KOPT-K1 (cell line): ENCODE results near the gene RAD51D.
A peak's percentile ranks its signal among the peaks of the same experiment; 100 is the strongest.

Experiments used
- H3K27ac ChIP-seq: fragments of 200-600 bp; sonication (generic); 2 replicates; pipeline ENCODE4 v1.5.1; 2016; ENCODE audit warnings: antibody characterized with exemption, mild to moderate bottlenecking, low read depth, low read length; ENCODE audit not compliant: poor library complexity, severe bottlenecking
- H3K36me3 ChIP-seq: fragments of 200-600 bp; sonication (generic); 2 replicates; pipeline ENCODE4 v1.5.1; 2017; ENCODE audit warnings: antibody characterized with exemption, mild to moderate bottlenecking, low read length, moderate library complexity; ENCODE audit not compliant: insufficient read depth
- H3K9me3 ChIP-seq: fragments of 200-600 bp; sonication (generic); 2 replicates; pipeline ENCODE4 v1.5.1; 2017; ENCODE audit warnings: antibody characterized with exemption, low read length, mild to moderate bottlenecking; ENCODE audit not compliant: insufficient read depth, poor library complexity, severe bottlenecking

The RAD51D gene

GRCh38 chr17:35149941-35150340 is 30.3 kb upstream of the RAD51D start:
- no peaks in the 10 kb centered on the region for H3K9me3 ChIP-seq
- no peak overlapping the region for H3K27ac ChIP-seq
- H3K36me3 ChIP-seq, result no peaks in the 10 kb centered on the region

- no peaks in the 10 kb centered on the region for H3K9me3 ChIP-seq
- H3K36me3 ChIP-seq, result no peaks in the 10 kb centered on the region
These were observed 28.5 kb upstream of the RAD51D start for GRCh38 chr17:35148144-35148543.

DNA sequence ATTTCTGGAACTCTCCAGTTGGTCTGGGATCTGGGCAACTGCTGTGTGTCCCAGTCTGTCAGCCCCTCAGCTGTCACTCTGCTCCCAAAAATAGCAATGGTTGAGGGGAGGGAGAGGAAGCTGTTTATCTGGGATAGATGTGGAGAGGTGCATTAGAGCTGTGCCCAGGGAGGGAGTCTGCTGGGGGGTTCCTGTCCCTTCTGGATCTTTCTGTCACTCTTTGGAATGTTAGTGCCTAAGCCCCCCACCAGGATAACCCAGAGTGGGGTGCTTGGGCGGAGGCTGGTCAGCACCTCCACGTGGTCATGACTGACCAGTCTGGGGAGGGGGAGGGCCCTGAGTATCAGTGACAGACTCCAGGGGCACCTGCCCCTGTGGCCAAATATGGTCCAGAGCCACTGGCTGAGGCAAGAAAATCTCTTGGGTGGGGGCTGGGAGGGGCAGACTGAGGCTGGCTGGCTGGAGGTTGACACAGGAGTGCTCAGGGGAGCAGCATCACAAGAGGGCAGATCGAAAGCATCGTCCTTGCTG is 27.8 kb upstream of the RAD51D start, which contains the start of gene UNC45B:
TSS of gene UNC45B (plus strand) at position 443 of the 531 bp plus-strand sequence. CDS start 447 bp downstream, outside the sequence.
- H3K36me3 ChIP-seq, result no peaks in the 10 kb centered on the region
- no peak within 1 kb of the TSS for H3K27ac ChIP-seq
- no peaks in the 10 kb centered on the region for H3K9me3 ChIP-seq

More at GRCh38 chr17:35148144-35148543, 28.5 kb upstream of the RAD51D start:
- no peak overlapping the region for H3K27ac ChIP-seq

DNA sequence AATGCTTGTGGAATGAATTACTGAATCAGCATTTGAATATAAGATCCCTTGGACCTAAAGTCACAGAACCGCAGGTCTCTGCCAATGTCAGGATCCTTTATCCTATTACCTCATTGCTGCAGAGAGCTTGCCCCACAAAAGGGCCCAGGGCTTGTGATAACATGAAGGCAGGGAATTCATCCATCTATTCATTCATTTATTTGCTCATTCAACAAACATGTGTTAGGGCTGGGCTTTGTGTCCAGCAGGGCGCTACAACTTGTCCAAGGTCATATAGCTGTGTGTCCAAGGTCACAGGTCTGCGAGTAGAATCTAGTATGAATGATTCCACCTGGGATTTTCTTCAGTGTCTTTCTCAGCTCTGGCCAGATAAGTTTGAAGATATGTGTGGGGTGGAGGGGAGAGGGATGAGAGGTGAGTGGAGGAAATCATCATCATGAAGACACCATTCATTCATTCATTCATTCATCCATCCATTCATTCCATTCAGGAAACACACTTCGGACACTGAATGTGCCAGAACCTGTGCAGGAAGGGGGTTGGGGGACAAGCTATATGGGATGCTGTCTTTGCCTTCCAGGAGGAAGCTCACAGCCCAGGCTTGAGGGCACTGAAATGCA is 26.7 kb upstream of the RAD51D start:
- Histone ChIP-seq H3K9me3 (no peaks in the 10 kb centered on the region), H3K36me3 (no peaks in the 10 kb centered on the region), H3K27ac (no peak overlapping the region)

DNA sequence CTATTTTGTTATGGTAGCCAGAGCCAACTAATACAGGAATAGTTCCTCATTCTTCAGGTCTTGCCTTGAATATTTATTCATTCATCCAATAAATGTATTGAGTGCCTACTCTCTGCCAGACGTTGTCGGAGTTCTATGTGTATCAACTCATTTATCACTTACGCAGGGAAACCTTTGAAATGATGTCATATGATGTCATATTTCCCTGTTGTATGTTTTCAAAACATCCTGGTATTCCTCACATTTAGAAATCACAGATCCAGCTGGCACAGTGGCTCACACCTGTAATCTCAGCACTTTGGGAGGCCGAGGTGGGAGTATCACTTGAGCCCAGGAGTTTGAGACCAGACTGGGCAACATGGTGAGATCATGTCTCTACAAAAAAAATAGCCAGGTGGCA is 25.2 kb upstream of the RAD51D start:
- Histone ChIP-seq H3K36me3 (peaks cover 6% of the 10 kb centered on the region), H3K27ac (no peak overlapping the region), H3K9me3 (no peaks in the 10 kb centered on the region)

GRCh38 chr17:35142467-35142796 is 22.8 kb upstream of the RAD51D start:
- Histone ChIP-seq H3K27ac (no peak overlapping the region), H3K9me3 (no peaks in the 10 kb centered on the region)

GRCh38 chr17:35141681-35142466 is 22.2 kb upstream of the RAD51D start, which contains the start of gene NLE1:
Gene NLE1 (minus strand): TSS chr17:35142303. CDS start chr17:35142275, 28 bp downstream.
- peak within 1 kb of the TSS; percentile 80 for H3K27ac ChIP-seq
- H3K36me3 ChIP-seq, result peaks cover 35% of the 10 kb centered on the region
- H3K9me3 ChIP-seq, result no peaks in the 10 kb centered on the region

More at GRCh38 chr17:35142467-35142796, 22.8 kb upstream of the RAD51D start:
- peaks cover 30% of the 10 kb centered on the region for H3K36me3 ChIP-seq

DNA sequence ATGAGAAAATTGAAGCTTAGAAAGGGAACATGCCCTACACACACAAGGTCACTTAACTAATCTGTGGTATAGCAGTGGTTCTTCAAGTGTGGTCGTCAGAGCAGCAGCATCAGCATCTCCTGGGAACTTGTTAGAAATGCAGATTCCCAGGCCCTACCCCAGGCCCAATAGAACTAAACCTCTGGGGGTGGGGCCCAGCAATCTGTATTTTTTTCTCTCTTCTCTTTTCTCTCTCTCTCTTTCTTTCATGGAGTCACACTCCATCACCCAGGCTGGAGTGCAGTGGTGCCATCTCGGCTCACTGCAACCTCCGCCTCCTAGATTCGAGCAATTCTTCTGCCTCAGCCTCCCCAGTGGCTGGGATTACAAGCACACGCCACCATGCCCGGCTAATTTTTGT is 18.6 kb upstream of the RAD51D start:
- peaks cover 72% of the 10 kb centered on the region for H3K36me3 ChIP-seq

DNA sequence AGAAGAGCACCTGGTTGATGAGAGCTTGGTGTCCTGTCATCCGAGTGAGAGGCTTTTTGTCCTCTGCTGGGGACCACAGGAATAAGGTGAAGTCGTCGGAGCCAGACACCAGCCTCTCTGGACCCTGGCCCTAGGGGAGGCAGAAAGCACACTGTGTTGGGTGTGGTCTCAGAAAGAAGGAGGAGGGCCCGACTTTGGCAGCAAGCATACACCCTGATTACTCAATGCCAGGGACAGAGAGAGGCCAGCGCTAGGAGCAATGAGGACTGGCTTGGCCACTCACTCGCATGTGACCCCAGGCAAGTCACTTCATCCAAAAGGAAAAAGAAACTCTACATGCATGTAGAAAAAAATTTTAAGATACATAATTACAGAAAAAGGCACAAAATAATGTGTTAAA is 15.7 kb upstream of the RAD51D start:
- peaks cover 97% of the 10 kb centered on the region for H3K36me3 ChIP-seq
- no peak overlapping the region for H3K27ac ChIP-seq
- no peaks in the 10 kb centered on the region for H3K9me3 ChIP-seq

More for the DNA sequence above, 18.6 kb upstream of the RAD51D start:
- no peak overlapping the region for H3K27ac ChIP-seq
- no peaks in the 10 kb centered on the region for H3K9me3 ChIP-seq

DNA sequence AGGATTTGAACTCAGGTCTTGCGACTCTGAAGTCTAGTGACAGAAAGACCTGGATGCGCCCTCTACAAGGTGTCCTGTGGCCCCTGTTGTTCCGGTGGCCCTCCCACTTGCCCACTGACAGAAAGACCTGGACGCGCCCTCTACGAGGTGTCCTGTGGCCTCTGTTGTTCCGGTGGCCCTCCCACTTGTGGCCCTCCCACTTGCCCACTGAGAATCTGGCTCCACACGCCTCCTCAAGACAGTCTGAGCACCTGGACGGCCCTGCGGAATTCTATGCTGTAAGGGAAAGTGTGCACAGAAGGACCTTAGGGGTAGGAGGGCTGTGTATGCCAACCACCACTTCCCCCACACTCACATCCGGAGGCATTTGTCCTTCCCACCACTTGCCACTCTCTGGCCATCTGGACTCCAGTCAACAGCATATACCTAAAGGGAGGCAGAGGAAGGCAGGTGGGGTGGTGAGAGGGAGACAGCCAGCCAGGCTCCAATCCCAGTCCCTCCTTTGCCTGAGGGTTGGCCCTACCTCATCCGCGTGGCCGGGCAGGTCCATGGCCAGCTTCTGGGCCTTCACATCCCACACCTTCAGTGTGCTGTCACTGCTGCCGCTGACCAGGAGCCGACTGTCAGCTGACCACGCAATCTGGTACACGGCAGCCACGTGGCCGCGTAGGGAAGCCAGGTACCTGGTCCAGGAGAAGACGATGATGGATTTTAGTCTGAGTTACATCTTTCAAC is 13.3 kb upstream of the RAD51D start:
- H3K27ac ChIP-seq, result no peak overlapping the region
- no peaks in the 10 kb centered on the region for H3K9me3 ChIP-seq
- peaks cover 89% of the 10 kb centered on the region for H3K36me3 ChIP-seq

DNA sequence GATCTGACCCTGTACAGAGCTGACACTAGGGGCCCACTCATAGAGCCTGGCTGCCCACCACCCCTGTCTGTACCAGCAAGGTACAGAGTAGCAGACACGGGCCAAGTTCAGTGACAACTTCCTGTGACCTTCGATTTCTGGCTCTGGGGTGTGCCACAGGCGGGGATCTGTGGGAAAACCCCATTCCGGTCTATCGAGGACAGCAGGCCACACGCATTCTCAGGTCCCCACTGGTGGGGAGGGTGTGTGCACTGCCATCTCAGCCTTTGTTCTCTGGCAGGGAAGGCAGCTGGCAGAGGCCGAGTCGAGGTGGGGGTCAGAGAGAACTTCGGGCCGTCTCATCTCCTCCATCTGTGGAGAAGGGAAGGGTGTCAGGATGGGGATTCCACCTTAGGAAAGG is 12.4 kb upstream of the RAD51D start:
- Histone ChIP-seq H3K36me3 (peaks cover 80% of the 10 kb centered on the region), H3K27ac (no peak overlapping the region), H3K9me3 (no peaks in the 10 kb centered on the region)

GRCh38 chr17:35130392-35130791 is 10.7 kb upstream of the RAD51D start:
- Histone ChIP-seq H3K9me3 (no peaks in the 10 kb centered on the region), H3K36me3 (peaks cover 63% of the 10 kb centered on the region), H3K27ac (no peak overlapping the region)

- no peaks in the 10 kb centered on the region for H3K9me3 ChIP-seq
- no peak overlapping the region for H3K27ac ChIP-seq
- H3K36me3 ChIP-seq, result peaks cover 59% of the 10 kb centered on the region
These were observed 10.3 kb upstream of the RAD51D start for GRCh38 chr17:35129973-35130351.

DNA sequence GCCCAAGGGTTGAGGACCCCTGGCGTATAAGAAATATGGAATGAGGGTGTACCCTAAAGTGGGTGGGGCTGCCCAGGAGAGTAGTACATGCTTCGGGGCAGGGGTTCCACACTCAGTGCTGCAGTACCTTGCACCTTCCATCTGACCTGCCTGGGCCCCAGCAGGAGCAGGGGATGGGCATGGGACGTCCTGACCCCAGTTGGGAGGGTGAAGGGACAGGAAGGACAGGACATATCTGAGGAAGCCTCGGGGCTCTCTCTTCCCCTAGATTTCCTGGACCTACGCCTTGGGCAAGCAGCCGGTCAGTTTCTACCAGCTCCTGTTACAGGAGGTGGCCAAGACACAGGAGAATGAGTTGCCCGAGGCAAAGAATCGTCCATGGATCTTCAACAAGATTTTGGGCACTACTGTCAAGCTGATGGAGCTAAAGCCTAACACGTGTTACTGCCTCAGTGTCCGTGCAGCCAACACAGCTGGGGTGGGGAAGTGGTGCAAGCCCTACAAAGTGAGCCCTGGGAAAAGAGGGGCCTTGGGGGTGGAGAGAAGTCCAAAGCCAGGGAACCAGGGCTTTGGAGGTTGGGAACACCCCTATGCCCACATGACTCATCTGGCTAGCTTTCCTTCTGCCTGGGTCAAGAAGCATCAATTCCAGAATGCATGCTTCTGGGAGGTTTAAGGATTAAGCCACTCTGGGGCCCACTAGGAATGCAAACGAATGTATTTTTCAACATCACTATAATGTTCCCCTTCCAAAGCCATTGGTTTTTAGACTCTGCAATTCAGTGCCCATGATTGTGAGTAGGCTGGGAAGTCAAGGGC is 9.7 kb upstream of the RAD51D start:
- H3K27ac ChIP-seq, result no peak overlapping the region
- H3K9me3 ChIP-seq, result no peaks in the 10 kb centered on the region

More for the DNA sequence above, 9.7 kb upstream of the RAD51D start:
- peaks cover 53% of the 10 kb centered on the region for H3K36me3 ChIP-seq
